ENCODE data around the gene CAMKMT. TPM values are rescaled to one million over a fixed set of nuclear protein-coding genes. Genes with fewer than 3 reads are reported as not detected.

Gene CAMKMT
- total RNA-seq, 4 donors from 2014 or later = 4.5 to 57.9 (median 15.4) TPM

DNA sequence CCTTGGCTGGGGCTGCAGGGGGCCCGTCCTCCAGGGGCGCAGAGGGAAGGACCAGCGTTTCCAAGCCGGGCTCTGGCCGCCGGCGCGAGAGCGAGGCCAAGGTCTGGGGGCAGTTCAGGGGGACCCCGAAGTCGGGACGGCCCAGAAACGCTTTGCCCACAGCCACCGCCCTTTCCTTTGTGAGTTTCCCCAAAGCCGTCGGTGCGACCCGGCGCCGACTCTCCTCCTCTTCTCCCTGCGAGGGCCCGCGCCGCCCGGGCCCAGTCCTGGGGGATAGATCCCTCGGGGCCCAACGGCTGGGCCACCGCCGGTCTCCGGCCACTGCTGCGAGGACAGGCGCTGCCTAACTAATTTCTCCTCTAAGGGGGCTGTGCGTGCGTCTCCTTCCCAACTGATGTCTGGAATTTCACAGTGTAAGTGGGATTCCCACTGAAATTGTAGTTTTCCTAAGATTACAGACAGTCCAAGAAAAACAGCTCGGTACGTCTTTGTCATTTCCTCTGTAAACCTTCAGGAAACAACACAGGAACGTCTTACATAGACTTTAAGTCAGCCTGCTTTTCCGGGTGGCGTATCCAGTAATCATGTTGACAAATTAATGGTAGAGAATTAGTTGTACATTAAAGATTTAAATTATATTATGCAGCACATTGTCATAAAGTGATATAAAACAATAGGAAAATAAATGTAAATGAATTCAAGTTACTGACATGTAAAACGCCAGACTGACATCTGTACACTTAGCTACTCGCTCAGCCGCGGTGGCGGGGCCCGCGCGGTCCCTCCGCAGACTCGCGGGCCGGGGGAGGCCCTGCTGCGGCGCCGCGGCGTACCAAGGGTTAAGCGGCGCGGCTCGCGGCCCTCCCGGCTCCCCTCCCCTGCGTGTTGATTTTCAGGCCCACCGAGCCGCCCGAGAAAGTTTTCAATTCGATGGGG, 440.4 kb downstream of the CAMKMT start:
- Histone ChIP-seq H3K9me3 (no peaks in the 10 kb centered on the region), H3K27me3 (peaks cover 99% of the 10 kb centered on the region), H3K4me3 (peak overlapping the region in 2 of 4 donors; percentile 10 to 35), H3K36me3 (no peaks in the 10 kb centered on the region), H3K27ac (no peak overlapping the region), H3K4me1 (peaks cover 0 to 14% (median 11%) of the 10 kb centered on the region in 4 donors)
- 5 to 10% methylated on average over 18 to 67 of the region's 67 CpGs for whole genome bisulfite sequencing, 2 donors (ENCODE audit: low coverage in 1 of 2)
- in situ Hi-C loops (cut with MboI; ENCODE audit: low pct_ligation_motif_present in 1 of 4, low pct_unique_long_range_greater_than_20kb in 1 of 4, low sequenced_read_pairs in 3 of 4) (no loop called here), intact Hi-C loops (cut with DNase I; ENCODE audit: low total_unique reads) (no loop called here)
- no peak for DNase-seq
- TF ChIP-seq EP300 (IDR thresholded peaks at IDR 0.05; ENCODE audit: low read depth) (no peak), POLR2AphosphoS5 (IDR thresholded peaks at IDR 0.05) (no peak), POLR2A (IDR thresholded peaks at IDR 0.05) (no peak)
- TF ChIP-seq, protein P1, sequence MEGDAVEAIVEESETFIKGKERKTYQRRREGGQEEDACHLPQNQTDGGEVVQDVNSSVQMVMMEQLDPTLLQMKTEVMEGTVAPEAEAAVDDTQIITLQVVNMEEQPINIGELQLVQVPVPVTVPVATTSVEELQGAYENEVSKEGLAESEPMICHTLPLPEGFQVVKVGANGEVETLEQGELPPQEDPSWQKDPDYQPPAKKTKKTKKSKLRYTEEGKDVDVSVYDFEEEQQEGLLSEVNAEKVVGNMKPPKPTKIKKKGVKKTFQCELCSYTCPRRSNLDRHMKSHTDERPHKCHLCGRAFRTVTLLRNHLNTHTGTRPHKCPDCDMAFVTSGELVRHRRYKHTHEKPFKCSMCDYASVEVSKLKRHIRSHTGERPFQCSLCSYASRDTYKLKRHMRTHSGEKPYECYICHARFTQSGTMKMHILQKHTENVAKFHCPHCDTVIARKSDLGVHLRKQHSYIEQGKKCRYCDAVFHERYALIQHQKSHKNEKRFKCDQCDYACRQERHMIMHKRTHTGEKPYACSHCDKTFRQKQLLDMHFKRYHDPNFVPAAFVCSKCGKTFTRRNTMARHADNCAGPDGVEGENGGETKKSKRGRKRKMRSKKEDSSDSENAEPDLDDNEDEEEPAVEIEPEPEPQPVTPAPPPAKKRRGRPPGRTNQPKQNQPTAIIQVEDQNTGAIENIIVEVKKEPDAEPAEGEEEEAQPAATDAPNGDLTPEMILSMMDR (IDR thresholded peaks at IDR 0.05) = no peak

DNA sequence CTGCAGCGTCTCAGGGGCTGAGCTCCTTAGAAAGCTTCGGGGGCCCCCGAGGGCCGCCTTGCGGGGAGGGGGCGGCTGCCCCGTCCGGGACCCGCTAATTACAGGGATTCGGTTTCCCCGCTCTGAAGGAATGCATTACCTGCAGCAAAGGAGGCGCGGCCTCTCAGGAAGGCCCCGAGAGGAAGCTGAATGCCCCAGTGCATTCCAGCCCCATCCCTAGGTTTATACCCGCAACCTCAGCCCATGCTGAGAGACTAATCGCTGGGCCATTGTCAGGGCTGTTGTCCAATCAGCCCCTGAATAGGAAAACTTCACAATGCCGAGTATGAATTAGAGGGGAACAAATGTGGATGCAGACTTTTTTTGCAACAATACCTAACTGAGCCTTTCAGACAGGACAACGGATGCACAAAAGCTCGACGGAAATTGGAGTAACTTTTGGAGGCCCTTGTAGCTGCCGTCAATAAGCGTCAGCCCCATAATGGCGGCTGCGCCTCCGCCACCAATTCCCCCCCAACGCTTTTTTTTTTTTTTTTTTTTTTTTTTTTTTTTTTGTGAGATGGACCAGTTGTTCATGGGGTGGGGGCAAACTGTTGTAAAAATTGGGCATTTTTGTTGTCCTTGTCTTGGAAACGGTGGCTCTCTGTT, 441.2 kb downstream of the CAMKMT start:
- WGBS, 2 donors (ENCODE audit: low coverage in 1 of 2) = 18 to 36% methylated on average over 8 to 13 of the region's 27 CpGs
- Histone ChIP-seq H3K4me1 (peaks cover 0 to 14% (median 11%) of the 10 kb centered on the region in 4 donors), H3K36me3 (no peaks in the 10 kb centered on the region), H3K9me3 (no peaks in the 10 kb centered on the region), H3K27ac (no peak overlapping the region), H3K27me3 (peaks cover 100% of the 10 kb centered on the region), H3K4me3 (peak overlapping the region in 2 of 4 donors; percentile 10 to 35)
- intact Hi-C loops (cut with DNase I; ENCODE audit: low total_unique reads) = no loop called here
- in situ Hi-C loops (cut with MboI; ENCODE audit: low pct_ligation_motif_present in 1 of 4, low pct_unique_long_range_greater_than_20kb in 1 of 4, low sequenced_read_pairs in 3 of 4) = no loop called here
- TF ChIP-seq, protein P1 (IDR thresholded peaks at IDR 0.05) = no peak
- TF ChIP-seq EP300 (IDR thresholded peaks at IDR 0.05; ENCODE audit: low read depth) (no peak), POLR2A (IDR thresholded peaks at IDR 0.05) (no peak), POLR2AphosphoS5 (IDR thresholded peaks at IDR 0.05) (no peak)
- DNase-seq = no peak

DNA sequence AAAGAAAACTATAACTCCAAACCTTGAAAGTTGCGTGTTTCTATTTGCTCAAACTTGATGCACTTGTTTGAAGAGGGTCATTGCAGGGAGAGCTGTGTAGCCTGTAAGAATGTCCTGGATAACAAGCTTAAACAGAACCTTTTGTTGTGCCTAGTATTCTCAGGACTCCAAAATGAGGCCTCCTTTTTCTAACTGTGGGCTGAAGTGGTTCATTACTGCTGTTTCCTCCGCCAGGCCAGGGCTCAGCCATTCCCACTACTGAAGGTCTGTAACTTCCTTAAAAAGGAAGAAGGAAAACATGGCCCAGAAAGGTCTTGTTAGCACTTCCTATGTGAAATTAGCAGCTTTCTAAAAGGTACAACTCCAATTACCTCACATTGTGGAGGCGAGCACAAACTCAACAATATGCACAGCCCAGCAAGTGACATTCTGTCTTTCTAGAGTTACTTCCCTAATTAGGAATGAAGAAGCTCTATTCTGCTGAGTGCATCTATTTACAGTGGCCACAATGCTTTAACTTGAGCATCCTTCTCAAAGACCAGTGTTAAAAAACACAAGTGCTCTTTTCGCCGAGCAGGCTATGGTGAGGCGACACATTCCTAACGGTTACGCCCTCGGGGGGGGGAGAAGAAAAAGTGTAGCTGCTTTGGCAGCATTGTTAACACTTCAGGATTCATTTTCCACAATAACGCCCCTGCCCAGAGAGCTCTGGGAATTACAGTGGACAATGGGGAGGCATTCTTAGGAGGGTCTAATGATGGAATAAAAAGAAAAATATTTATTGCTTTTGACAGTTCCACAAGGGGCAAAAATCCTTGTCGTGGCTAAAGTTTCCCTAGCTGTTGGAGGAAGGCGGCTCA, 442.9 kb downstream of the CAMKMT start:
- in situ Hi-C loops (cut with MboI; ENCODE audit: low pct_ligation_motif_present in 1 of 4, low pct_unique_long_range_greater_than_20kb in 1 of 4, low sequenced_read_pairs in 3 of 4) = no loop called here
- H3K27me3 ChIP-seq = peaks cover 100% of the 10 kb centered on the region
- no peak overlapping the region for H3K27ac ChIP-seq
- no peaks in the 10 kb centered on the region for H3K36me3 ChIP-seq
- intact Hi-C loops (cut with DNase I; ENCODE audit: low total_unique reads) = no loop called here
- H3K4me3 ChIP-seq = no peak overlapping the region
- peaks cover 0 to 14% (median 11%) of the 10 kb centered on the region in 4 donors for H3K4me1 ChIP-seq
- TF ChIP-seq, protein P1 (IDR thresholded peaks at IDR 0.05) = no peak
- TF ChIP-seq POLR2AphosphoS5 (IDR thresholded peaks at IDR 0.05) (no peak), EP300 (IDR thresholded peaks at IDR 0.05; ENCODE audit: low read depth) (no peak), POLR2A (IDR thresholded peaks at IDR 0.05) (no peak)
- 53 to 58% methylated on average over 6 to 12 of the region's 12 CpGs for WGBS, 2 donors (ENCODE audit: low coverage in 1 of 2)
- DNase-seq = no peak
- H3K9me3 ChIP-seq = no peaks in the 10 kb centered on the region

Data from transverse colon (tissue), 4 donors.